ENCODE measurements around the gene MTIF2.
"Not testable (repeated sequence)": the region's sequence is repeated elsewhere in the genome, so short reads cannot be mapped to it uniquely, and the experiment has no call there.

The MTIF2 gene

GRCh38 chr2:55241582-55241981 lies 27.4 kb downstream of the MTIF2 start:
- DNase-seq (ENCODE audit: low spot score), result not testable (repeated sequence)

- no peak for DNase-seq (ENCODE audit: low spot score)
Measured at GRCh38 chr2:55239656-55240222, 29.3 kb downstream of the MTIF2 start.

- no peak for DNase-seq (ENCODE audit: low spot score)
Measured at GRCh38 chr2:55236992-55237543, 32.0 kb downstream of the MTIF2 start.

GRCh38 chr2:55235724-55236538 lies 33.1 kb downstream of the MTIF2 start:
- no peak for DNase-seq (ENCODE audit: low spot score)

GRCh38 chr2:55233658-55233940 lies 35.4 kb downstream of the MTIF2 start:
- DNase-seq (ENCODE audit: low spot score), result no peak

- peak; percentile 55 for DNase-seq (ENCODE audit: low spot score)
Measured at GRCh38 chr2:55232863-55233657, 36.0 kb downstream of the MTIF2 start.

- peak; percentile 98 for DNase-seq (ENCODE audit: low spot score)
Measured at GRCh38 chr2:55232084-55232862, 36.8 kb downstream of the MTIF2 start, which contains the start of the genes CLHC1 and RPS27A. Gene CLHC1 (minus strand): TSS chr2:55232293. CDS start chr2:55222411, 9,882 bp downstream. Gene RPS27A (plus strand): TSS chr2:55232688. CDS start chr2:55232825, 137 bp downstream.

- peak; percentile 55 for DNase-seq (ENCODE audit: low spot score)
Measured at GRCh38 chr2:55231546-55232083, 37.4 kb downstream of the MTIF2 start.

- DNase-seq (ENCODE audit: low spot score), result no peak
Measured at GRCh38 chr2:55230551-55230950, 38.5 kb downstream of the MTIF2 start.

GRCh38 chr2:55229221-55229620 lies 39.8 kb downstream of the MTIF2 start:
- DNase-seq (ENCODE audit: low spot score), result no peak

GRCh38 chr2:55228226-55228563 lies 40.8 kb downstream of the MTIF2 start:
- DNase-seq (ENCODE audit: low spot score), result no peak

GRCh38 chr2:55227437-55228225 lies 41.4 kb downstream of the MTIF2 start:
- not testable (repeated sequence) for DNase-seq (ENCODE audit: low spot score)

- no peak for DNase-seq (ENCODE audit: low spot score)
Measured at GRCh38 chr2:55225481-55226020, 43.5 kb downstream of the MTIF2 start.

- no peak for DNase-seq (ENCODE audit: low spot score)
Measured at GRCh38 chr2:55224761-55225261, 44.2 kb downstream of the MTIF2 start.

- DNase-seq (ENCODE audit: low spot score), result no peak
Measured at GRCh38 chr2:55223958-55224760, 44.9 kb downstream of the MTIF2 start.

GRCh38 chr2:55213822-55214221 lies 55.2 kb downstream of the MTIF2 start:
- DNase-seq (ENCODE audit: low spot score), result no peak

- DNase-seq (ENCODE audit: low spot score), result no peak
Measured at GRCh38 chr2:55204950-55205349, 64.1 kb downstream of the MTIF2 start.

GRCh38 chr2:55204536-55204935 lies 64.5 kb downstream of the MTIF2 start:
- no peak for DNase-seq (ENCODE audit: low spot score)

GRCh38 chr2:55200416-55200815 lies 68.6 kb downstream of the MTIF2 start:
- DNase-seq (ENCODE audit: low spot score), result no peak
